Measurements from ENCODE around the gene RAP1GAP.

RAP1GAP gene

GRCh38 chr1:21669258-21670058 lies at the start of gene RAP1GAP:
TSS of gene RAP1GAP (minus strand) at chr1:21669357. CDS start at chr1:21620032, 49,325 bp downstream.
- DNase-seq: peak in 27 of 56 donors; percentile 25 to 78 (median 46)

- no peak for DNase-seq
These were observed 47.0 kb upstream of the RAP1GAP start for GRCh38 chr1:21716169-21716568.

- no peak for DNase-seq
These were observed 38.7 kb upstream of the RAP1GAP start for GRCh38 chr1:21707891-21708290.

GRCh38 chr1:21707086-21707840 lies 38.1 kb upstream of the RAP1GAP start:
- DNase-seq: no peak

GRCh38 chr1:21706151-21706835 lies 37.1 kb upstream of the RAP1GAP start:
- peak in 43 of 56 donors; percentile 5 to 85 (median 35) for DNase-seq

- peak in 31 of 56 donors; percentile 2 to 60 (median 21) for DNase-seq
These were observed 36.3 kb upstream of the RAP1GAP start for GRCh38 chr1:21705303-21705980.

GRCh38 chr1:21704145-21704544 lies 35.0 kb upstream of the RAP1GAP start:
- DNase-seq: no peak

- DNase-seq: peak in 1 of 56 donors; percentile 11
These were observed 34.3 kb upstream of the RAP1GAP start for GRCh38 chr1:21703318-21703963.

- DNase-seq: no peak
These were observed 33.6 kb upstream of the RAP1GAP start for GRCh38 chr1:21702780-21703179.

- no peak for DNase-seq
These were observed 32.2 kb upstream of the RAP1GAP start for GRCh38 chr1:21701401-21701800.

- DNase-seq: no peak
These were observed 30.9 kb upstream of the RAP1GAP start for GRCh38 chr1:21700094-21700493.

GRCh38 chr1:21696931-21697330 lies 27.8 kb upstream of the RAP1GAP start:
- no peak for DNase-seq

GRCh38 chr1:21693732-21694131 lies 24.6 kb upstream of the RAP1GAP start:
- DNase-seq: no peak

GRCh38 chr1:21691739-21692138 lies 22.6 kb upstream of the RAP1GAP start:
- no peak for DNase-seq

- DNase-seq: no peak
These were observed 20.7 kb upstream of the RAP1GAP start for GRCh38 chr1:21689661-21690372.

GRCh38 chr1:21687081-21687529 lies 17.9 kb upstream of the RAP1GAP start:
- no peak for DNase-seq

GRCh38 chr1:21685946-21686678 lies 17.0 kb upstream of the RAP1GAP start:
- no peak for DNase-seq

GRCh38 chr1:21681426-21681825 lies 12.3 kb upstream of the RAP1GAP start:
- DNase-seq: no peak

- DNase-seq: no peak
These were observed 11.8 kb upstream of the RAP1GAP start for GRCh38 chr1:21680918-21681317.
